Measurements from ENCODE around the gene SPTB.

SPTB gene

DNA sequence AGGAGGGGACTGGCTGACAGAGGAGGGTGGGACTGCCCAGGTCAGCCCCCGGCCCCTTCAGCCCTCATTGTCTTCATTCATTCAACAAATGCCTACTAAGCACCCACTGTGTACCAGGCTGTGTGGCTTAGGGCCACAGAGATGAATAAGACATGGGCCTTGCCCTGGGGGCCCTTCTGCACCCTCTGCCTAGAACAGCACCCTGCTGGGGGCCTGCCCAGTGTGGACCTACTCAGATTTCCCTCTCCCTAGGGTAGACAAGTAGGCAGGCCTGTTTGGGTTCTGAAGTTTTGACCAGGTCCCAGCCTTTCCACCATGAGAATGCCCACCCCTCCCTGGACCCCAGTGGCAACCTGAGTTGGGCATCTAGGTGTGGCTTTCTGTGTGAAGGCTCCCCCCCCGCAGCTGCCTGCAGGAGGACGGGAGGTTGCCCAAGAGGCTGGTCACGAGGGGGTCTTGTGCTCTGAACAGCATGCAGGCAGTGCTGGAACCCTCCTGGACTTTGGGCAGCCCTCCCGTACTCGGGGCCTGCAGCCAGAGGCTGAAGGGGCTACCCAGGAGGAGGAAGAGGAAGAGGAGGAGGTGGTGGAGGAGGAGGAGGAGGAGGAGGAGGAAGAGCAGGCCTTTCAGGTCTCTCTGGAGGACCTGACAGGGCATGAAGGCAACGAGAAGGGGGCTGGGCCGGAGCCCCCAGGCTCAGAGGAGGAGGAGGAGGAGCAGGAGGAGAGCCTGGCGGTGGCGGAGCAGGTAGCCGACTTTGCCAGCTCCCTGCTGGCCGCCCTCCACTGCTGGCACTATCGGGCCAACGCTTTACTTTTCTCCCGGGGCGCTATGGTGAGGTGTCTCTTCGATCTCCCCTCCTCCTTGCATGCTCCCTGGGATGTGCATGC, 142.1 kb downstream of the SPTB start:
- no peak overlapping the region for H3K27ac ChIP-seq (ENCODE audit: low read depth, low read length)
- H3K27me3 ChIP-seq (ENCODE audit: control insufficient read depth in 5 of 5, insufficient read depth in 4 of 5, low read length in 5 of 5) = no peaks in the 10 kb centered on the region
- peaks cover 0 to 77% (median 58%) of the 10 kb centered on the region in 5 donors for H3K36me3 ChIP-seq (ENCODE audit: control insufficient read depth in 5 of 5, insufficient read depth in 5 of 5, low read length in 5 of 5)
- H3K4me3 ChIP-seq (ENCODE audit: low read depth in 1 of 5, low read length in 5 of 5) = no peak overlapping the region
- H3K4me1 ChIP-seq (ENCODE audit: control insufficient read depth in 5 of 5, insufficient read depth in 5 of 5, low read length in 5 of 5) = peaks cover 0 to 11% (median 0%) of the 10 kb centered on the region in 5 donors
- H3K9ac ChIP-seq (ENCODE audit: low read length in 5 of 5) = no peak overlapping the region
- no peaks in the 10 kb centered on the region for H3K9me3 ChIP-seq (ENCODE audit: control insufficient read depth in 5 of 5, low read length in 5 of 5)

GRCh38 chr14:64736271-64737169, 143.2 kb downstream of the SPTB start:
- H3K9ac ChIP-seq (ENCODE audit: low read length in 5 of 5) = no peak overlapping the region

DNA sequence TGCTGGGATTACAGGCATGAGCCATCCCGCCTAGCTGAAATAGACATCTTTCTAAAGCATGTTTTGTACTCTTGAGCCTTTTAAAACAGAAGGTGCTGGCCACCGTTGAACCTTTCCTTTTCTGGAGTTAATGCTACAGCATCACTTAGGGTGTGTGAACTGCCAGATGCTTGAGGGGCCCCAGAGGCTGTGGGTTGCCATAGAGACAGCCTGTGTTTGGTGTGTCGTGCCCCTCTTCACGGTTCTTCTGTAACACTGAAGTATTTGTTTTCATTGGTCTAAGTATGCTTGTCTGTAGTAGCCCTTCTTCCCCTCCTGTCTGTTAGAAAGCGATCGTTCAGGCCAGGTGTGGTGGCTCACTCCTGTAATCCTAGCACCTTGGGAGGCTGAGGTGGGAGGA, 144.7 kb downstream of the SPTB start:
- Histone ChIP-seq H3K4me1 (ENCODE audit: control insufficient read depth in 5 of 5, insufficient read depth in 5 of 5, low read length in 5 of 5) (peaks cover 0 to 18% (median 7%) of the 10 kb centered on the region in 5 donors), H3K27ac (ENCODE audit: low read depth, low read length) (no peak overlapping the region), H3K36me3 (ENCODE audit: control insufficient read depth in 5 of 5, insufficient read depth in 5 of 5, low read length in 5 of 5) (peaks cover 0 to 75% (median 54%) of the 10 kb centered on the region in 5 donors)

More at GRCh38 chr14:64736271-64737169, 143.2 kb downstream of the SPTB start:
- H3K27ac ChIP-seq (ENCODE audit: low read depth, low read length) = no peak overlapping the region
- H3K4me3 ChIP-seq (ENCODE audit: low read depth in 1 of 5, low read length in 5 of 5) = no peak overlapping the region
- no peaks in the 10 kb centered on the region for H3K9me3 ChIP-seq (ENCODE audit: control insufficient read depth in 5 of 5, low read length in 5 of 5)
- H3K27me3 ChIP-seq (ENCODE audit: control insufficient read depth in 5 of 5, insufficient read depth in 4 of 5, low read length in 5 of 5) = no peaks in the 10 kb centered on the region
- H3K4me1 ChIP-seq (ENCODE audit: control insufficient read depth in 5 of 5, insufficient read depth in 5 of 5, low read length in 5 of 5) = peaks cover 0 to 11% (median 0%) of the 10 kb centered on the region in 5 donors
- H3K36me3 ChIP-seq (ENCODE audit: control insufficient read depth in 5 of 5, insufficient read depth in 5 of 5, low read length in 5 of 5) = peaks cover 0 to 77% (median 58%) of the 10 kb centered on the region in 5 donors

GRCh38 chr14:64733899-64734298, 145.8 kb downstream of the SPTB start:
- no peak overlapping the region for H3K9ac ChIP-seq (ENCODE audit: low read length in 5 of 5)
- peaks cover 0 to 68% (median 49%) of the 10 kb centered on the region in 5 donors for H3K36me3 ChIP-seq (ENCODE audit: control insufficient read depth in 5 of 5, insufficient read depth in 5 of 5, low read length in 5 of 5)
- H3K9me3 ChIP-seq (ENCODE audit: control insufficient read depth in 5 of 5, low read length in 5 of 5) = no peaks in the 10 kb centered on the region
- H3K27me3 ChIP-seq (ENCODE audit: control insufficient read depth in 5 of 5, insufficient read depth in 4 of 5, low read length in 5 of 5) = no peaks in the 10 kb centered on the region
- H3K4me1 ChIP-seq (ENCODE audit: control insufficient read depth in 5 of 5, insufficient read depth in 5 of 5, low read length in 5 of 5) = peaks cover 3 to 29% (median 18%) of the 10 kb centered on the region in 5 donors
- no peak overlapping the region for H3K4me3 ChIP-seq (ENCODE audit: low read depth in 1 of 5, low read length in 5 of 5)
- H3K27ac ChIP-seq (ENCODE audit: low read depth, low read length) = no peak overlapping the region

More for the DNA sequence above, 144.7 kb downstream of the SPTB start:
- Histone ChIP-seq H3K27me3 (ENCODE audit: control insufficient read depth in 5 of 5, insufficient read depth in 4 of 5, low read length in 5 of 5) (no peaks in the 10 kb centered on the region), H3K9me3 (ENCODE audit: control insufficient read depth in 5 of 5, low read length in 5 of 5) (no peaks in the 10 kb centered on the region), H3K9ac (ENCODE audit: low read length in 5 of 5) (peak overlapping the region in 1 of 5 donors; percentile 10), H3K4me3 (ENCODE audit: low read depth in 1 of 5, low read length in 5 of 5) (no peak overlapping the region)

- no peak overlapping the region for H3K9ac ChIP-seq (ENCODE audit: low read length in 5 of 5)
- H3K36me3 ChIP-seq (ENCODE audit: control insufficient read depth in 5 of 5, insufficient read depth in 5 of 5, low read length in 5 of 5) = peaks cover 0 to 68% (median 46%) of the 10 kb centered on the region in 5 donors
- H3K4me1 ChIP-seq (ENCODE audit: control insufficient read depth in 5 of 5, insufficient read depth in 5 of 5, low read length in 5 of 5) = peaks cover 3 to 35% (median 22%) of the 10 kb centered on the region in 5 donors
- no peaks in the 10 kb centered on the region for H3K27me3 ChIP-seq (ENCODE audit: control insufficient read depth in 5 of 5, insufficient read depth in 4 of 5, low read length in 5 of 5)
- H3K27ac ChIP-seq (ENCODE audit: low read depth, low read length) = no peak overlapping the region
- H3K4me3 ChIP-seq (ENCODE audit: low read depth in 1 of 5, low read length in 5 of 5) = no peak overlapping the region
- H3K9me3 ChIP-seq (ENCODE audit: control insufficient read depth in 5 of 5, low read length in 5 of 5) = no peaks in the 10 kb centered on the region
These were observed 146.4 kb downstream of the SPTB start for GRCh38 chr14:64733321-64733720.

DNA sequence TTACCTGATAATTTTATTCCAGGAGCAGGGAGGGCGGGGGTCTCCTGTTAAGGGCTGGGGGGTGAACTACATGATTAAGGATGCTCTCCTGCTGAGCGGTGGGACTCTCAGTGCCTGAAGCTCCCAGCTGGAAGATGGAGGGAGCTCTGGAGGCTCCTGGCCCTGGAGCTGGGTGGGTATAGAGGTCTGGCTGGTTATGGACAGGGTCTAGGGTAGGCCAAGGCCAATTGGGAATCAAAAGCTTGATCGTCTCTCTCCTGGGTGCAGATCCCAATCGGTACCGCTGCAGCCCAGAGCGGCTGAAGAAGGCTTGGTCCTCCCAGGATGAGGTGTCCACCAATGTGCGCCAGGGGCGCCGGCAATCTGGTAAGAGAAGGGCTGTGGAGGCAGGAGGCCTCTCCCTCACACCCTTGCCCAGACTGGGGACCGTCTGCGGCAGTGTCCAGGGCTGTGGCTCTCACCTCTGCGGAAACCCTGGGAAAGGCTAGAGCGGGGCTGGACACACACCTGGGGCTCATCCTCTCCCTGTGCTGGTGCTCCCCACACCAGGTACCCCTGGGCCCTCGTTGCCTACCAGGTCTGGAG, 147.1 kb downstream of the SPTB start:
- H3K27me3 ChIP-seq (ENCODE audit: control insufficient read depth in 5 of 5, insufficient read depth in 4 of 5, low read length in 5 of 5) = no peaks in the 10 kb centered on the region
- peaks cover 3 to 42% (median 28%) of the 10 kb centered on the region in 5 donors for H3K4me1 ChIP-seq (ENCODE audit: control insufficient read depth in 5 of 5, insufficient read depth in 5 of 5, low read length in 5 of 5)
- H3K9ac ChIP-seq (ENCODE audit: low read length in 5 of 5) = no peak overlapping the region
- H3K4me3 ChIP-seq (ENCODE audit: low read depth in 1 of 5, low read length in 5 of 5) = no peak overlapping the region
- no peaks in the 10 kb centered on the region for H3K9me3 ChIP-seq (ENCODE audit: control insufficient read depth in 5 of 5, low read length in 5 of 5)
- peaks cover 0 to 68% (median 52%) of the 10 kb centered on the region in 5 donors for H3K36me3 ChIP-seq (ENCODE audit: control insufficient read depth in 5 of 5, insufficient read depth in 5 of 5, low read length in 5 of 5)
- H3K27ac ChIP-seq (ENCODE audit: low read depth, low read length) = no peak overlapping the region

GRCh38 chr14:64732066-64732465, 147.6 kb downstream of the SPTB start:
- Histone ChIP-seq H3K27ac (ENCODE audit: low read depth, low read length) (no peak overlapping the region), H3K9me3 (ENCODE audit: control insufficient read depth in 5 of 5, low read length in 5 of 5) (no peaks in the 10 kb centered on the region), H3K27me3 (ENCODE audit: control insufficient read depth in 5 of 5, insufficient read depth in 4 of 5, low read length in 5 of 5) (no peaks in the 10 kb centered on the region), H3K36me3 (ENCODE audit: control insufficient read depth in 5 of 5, insufficient read depth in 5 of 5, low read length in 5 of 5) (peaks cover 0 to 65% (median 53%) of the 10 kb centered on the region in 5 donors), H3K4me3 (ENCODE audit: low read depth in 1 of 5, low read length in 5 of 5) (no peak overlapping the region), H3K4me1 (ENCODE audit: control insufficient read depth in 5 of 5, insufficient read depth in 5 of 5, low read length in 5 of 5) (peaks cover 3 to 46% (median 28%) of the 10 kb centered on the region in 5 donors), H3K9ac (ENCODE audit: low read length in 5 of 5) (no peak overlapping the region)

- Histone ChIP-seq H3K27ac (ENCODE audit: low read depth, low read length) (no peak overlapping the region), H3K4me3 (ENCODE audit: low read depth in 1 of 5, low read length in 5 of 5) (no peak overlapping the region), H3K36me3 (ENCODE audit: control insufficient read depth in 5 of 5, insufficient read depth in 5 of 5, low read length in 5 of 5) (peaks cover 0 to 56% (median 47%) of the 10 kb centered on the region in 5 donors), H3K9me3 (ENCODE audit: control insufficient read depth in 5 of 5, low read length in 5 of 5) (no peaks in the 10 kb centered on the region), H3K27me3 (ENCODE audit: control insufficient read depth in 5 of 5, insufficient read depth in 4 of 5, low read length in 5 of 5) (no peaks in the 10 kb centered on the region), H3K9ac (ENCODE audit: low read length in 5 of 5) (no peak overlapping the region), H3K4me1 (ENCODE audit: control insufficient read depth in 5 of 5, insufficient read depth in 5 of 5, low read length in 5 of 5) (peaks cover 3 to 47% (median 28%) of the 10 kb centered on the region in 5 donors)
These were observed 148.5 kb downstream of the SPTB start for GRCh38 chr14:64731141-64731581.

DNA sequence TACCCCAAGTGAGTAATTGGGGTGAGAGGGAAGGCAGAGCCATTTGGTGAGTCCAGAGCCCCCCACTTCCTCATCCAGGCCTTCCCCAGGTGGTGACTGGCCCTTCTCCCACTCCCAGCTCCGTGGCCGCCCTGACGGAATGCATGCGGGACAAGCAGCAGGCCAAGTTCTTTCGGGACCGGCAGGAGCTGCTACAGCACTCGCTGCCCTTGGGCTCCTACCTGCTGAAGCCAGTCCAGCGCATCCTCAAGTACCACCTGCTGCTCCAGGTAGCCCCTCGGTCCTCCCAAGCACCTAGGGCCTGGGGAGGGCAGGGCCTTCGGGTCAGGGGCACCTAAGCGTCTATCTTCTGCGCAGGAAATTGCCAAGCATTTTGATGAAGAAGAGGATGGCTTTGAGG, 149.0 kb downstream of the SPTB start:
- Histone ChIP-seq H3K36me3 (ENCODE audit: control insufficient read depth in 5 of 5, insufficient read depth in 5 of 5, low read length in 5 of 5) (peaks cover 0 to 51% (median 43%) of the 10 kb centered on the region in 5 donors), H3K27ac (ENCODE audit: low read depth, low read length) (no peak overlapping the region), H3K4me1 (ENCODE audit: control insufficient read depth in 5 of 5, insufficient read depth in 5 of 5, low read length in 5 of 5) (peaks cover 3 to 49% (median 28%) of the 10 kb centered on the region in 5 donors), H3K4me3 (ENCODE audit: low read depth in 1 of 5, low read length in 5 of 5) (no peak overlapping the region), H3K9me3 (ENCODE audit: control insufficient read depth in 5 of 5, low read length in 5 of 5) (no peaks in the 10 kb centered on the region), H3K27me3 (ENCODE audit: control insufficient read depth in 5 of 5, insufficient read depth in 4 of 5, low read length in 5 of 5) (no peaks in the 10 kb centered on the region), H3K9ac (ENCODE audit: low read length in 5 of 5) (no peak overlapping the region)
